Gastrocnemius medialis (tissue), 4 donors: ENCODE data around the gene ACTR5. TPM values are rescaled to one million over a fixed set of nuclear protein-coding genes. Genes with fewer than 3 reads are reported as not detected.

Experiments
- ATAC-seq, 2 donors: fragments of 150-250 bp; one replicate each; pipeline ENCODE4 v1.9.1; 2016
- DNase-seq, 2 donors: peaks; one replicate each; pipeline ENCODE4 v3.0.0-alpha.2; 2019
- H3K27ac ChIP-seq, 4 donors: fragments of 200-600 bp; sonication (generic); 1 replicate in 1 of 4; 2 replicates in 3 of 4; pipeline ENCODE4 v1.5.1; 2016 to 2018; ENCODE audit warnings: mild to moderate bottlenecking in 2 of 4, moderate library complexity in 1 of 4
- H3K27me3 ChIP-seq, 3 donors: fragments of 200-600 bp; sonication (generic) in 2 of 3; 1 replicate in 1 of 3; 2 replicates in 2 of 3; pipeline versions ENCODE4 v1.5.1 to v1.6.0; 2016 to 2019; ENCODE audit warnings: mild to moderate bottlenecking in 1 of 3, moderate library complexity in 1 of 3
- H3K36me3 ChIP-seq, 2 donors: fragments of 200-600 bp; sonication (generic) in 1 of 2; one replicate each; pipeline ENCODE4 v1.5.1; 2017 to 2018
- H3K4me1 ChIP-seq, 2 donors: fragments of 200-600 bp; sonication (generic) in 1 of 2; one replicate each; pipeline ENCODE4 v1.5.1; 2016 to 2017; ENCODE audit warnings: mild to moderate bottlenecking in 2 of 2
- H3K4me3 ChIP-seq, 4 donors: fragments of 200-600 bp; sonication (generic) in 3 of 4; 1 replicate in 1 of 4; 2 replicates in 3 of 4; pipeline ENCODE4 v1.5.1; 2016 to 2019; ENCODE audit warnings: mild to moderate bottlenecking in 2 of 4
- H3K9me3 ChIP-seq, 3 donors: fragments of 200-600 bp; sonication (generic) in 2 of 3; 1 replicate in 1 of 3; 2 replicates in 2 of 3; pipeline ENCODE4 v1.5.1; 2016 to 2019
- CTCF ChIP-seq, 5 experiments: fragments of 450-650 bp in 3 of 5; fragments of 200-600 bp in 2 of 5; sonication (generic) in 2 of 5; IDR thresholded peaks in 4 of 5; conservative IDR thresholded peaks in 1 of 5; 1 replicate in 4 of 5; 2 replicates in 1 of 5; pipeline ENCODE4 v1.5.1; 2016 to 2019; ENCODE audit warnings: antibody characterized with exemption in 5 of 5, mild to moderate bottlenecking in 3 of 5, moderate library complexity in 3 of 5
- POLR2A ChIP-seq, 2 donors: fragments of 450-650 bp; IDR thresholded peaks; one replicate each; pipeline ENCODE4 v1.6.1; 2017; ENCODE audit warnings: antibody characterized with exemption in 2 of 2, mild to moderate bottlenecking in 2 of 2, moderate library complexity in 2 of 2
- in situ Hi-C, 4 donors: fragments of 200-750 bp; cut with MboI; loops; one replicate each; pipeline versions ENCODE4 v1.15.0 to v1.8.0; 2017; ENCODE audit warnings: low sequenced_read_pairs in 4 of 4
- intact Hi-C: fragments of 100-400 bp; cut with DNase I; formaldehyde crosslinking; loops from one replicate; pipeline ENCODE4 v1.15.1; 2023; ENCODE audit warnings: low total_unique reads
- total RNA-seq, 4 donors: library from RNA; depleted of rRNA; stranded (reverse); fragments of >200 nt; gene quantifications; one replicate each; pipeline versions ENCODE4 v1.1.0 to v1.2.3, GENCODE V29; 2016

ACTR5 gene
- total RNA-seq, 4 donors from 2014 or later = 6.3 to 10.0 (median 8.0) TPM

GRCh38 chr20:38779247-38780097 lies 31.2 kb downstream of the ACTR5 start:
- Histone ChIP-seq H3K9me3 (no peaks in the 10 kb centered on the region), H3K36me3 (peaks cover under 1 to 6% of the 10 kb centered on the region in 2 donors), H3K27ac (no peak overlapping the region), H3K27me3 (no peaks in the 10 kb centered on the region), H3K4me1 (no peaks in the 10 kb centered on the region), H3K4me3 (no peak overlapping the region)
- DNase-seq (no peak), ATAC-seq (no peak)
- no peak for TF ChIP-seq CTCF (IDR thresholded peaks at IDR 0.05 in 4 of 5, conservative IDR thresholded peaks at IDR 0.05 in 1 of 5)
- TF ChIP-seq POLR2A (IDR thresholded peaks at IDR 0.05) = no peak
- in situ Hi-C loops = no loop called here
- intact Hi-C loops = no loop called here

- H3K4me1 ChIP-seq = no peaks in the 10 kb centered on the region
- no peak overlapping the region for H3K4me3 ChIP-seq
- no peaks in the 10 kb centered on the region for H3K36me3 ChIP-seq
- intact Hi-C loops = no loop called here
- ATAC-seq (no peak), DNase-seq (no peak)
- H3K27me3 ChIP-seq = no peaks in the 10 kb centered on the region
- in situ Hi-C loops = no loop called here
- no peak overlapping the region for H3K27ac ChIP-seq
- TF ChIP-seq POLR2A (IDR thresholded peaks at IDR 0.05) (no peak), CTCF (IDR thresholded peaks at IDR 0.05 in 4 of 5, conservative IDR thresholded peaks at IDR 0.05 in 1 of 5) (no peak)
- H3K9me3 ChIP-seq = no peaks in the 10 kb centered on the region
Measured at GRCh38 chr20:38782275-38782674, 34.0 kb downstream of the ACTR5 start.

- Histone ChIP-seq H3K36me3 (no peaks in the 10 kb centered on the region), H3K9me3 (no peaks in the 10 kb centered on the region), H3K4me1 (no peaks in the 10 kb centered on the region), H3K4me3 (no peak overlapping the region), H3K27ac (no peak overlapping the region), H3K27me3 (no peaks in the 10 kb centered on the region)
- TF ChIP-seq CTCF (IDR thresholded peaks at IDR 0.05 in 4 of 5, conservative IDR thresholded peaks at IDR 0.05 in 1 of 5) (no peak), POLR2A (IDR thresholded peaks at IDR 0.05) (no peak)
- intact Hi-C loops = no loop called here
- no peak for DNase-seq
- in situ Hi-C loops = no loop called here
- ATAC-seq = no peak
Measured at GRCh38 chr20:38787870-38788269, 39.6 kb downstream of the ACTR5 start.

GRCh38 chr20:38789503-38790199 lies 41.4 kb downstream of the ACTR5 start:
- in situ Hi-C loops (no loop called here), intact Hi-C loops (no loop called here)
- no peaks in the 10 kb centered on the region for H3K4me1 ChIP-seq
- DNase-seq = no peak
- no peak overlapping the region for H3K4me3 ChIP-seq
- H3K27me3 ChIP-seq = no peaks in the 10 kb centered on the region
- ATAC-seq = no peak
- no peaks in the 10 kb centered on the region for H3K36me3 ChIP-seq
- TF ChIP-seq CTCF (IDR thresholded peaks at IDR 0.05 in 4 of 5, conservative IDR thresholded peaks at IDR 0.05 in 1 of 5) (no peak), POLR2A (IDR thresholded peaks at IDR 0.05) (no peak)
- no peak overlapping the region for H3K27ac ChIP-seq
- no peaks in the 10 kb centered on the region for H3K9me3 ChIP-seq
